Astrocyte (in vitro differentiated cells and primary cell): ENCODE results near the gene TNFSF10.

Source experiments
- CTCF ChIP-seq: IDR thresholded peaks from 2 replicates; pipeline ENCODE4 v1.5.1; 2011; ENCODE audit warnings: low read depth, mild to moderate bottlenecking, inconsistent platforms, low read length, moderate library complexity; ENCODE audit not compliant: insufficient read depth
- EZH2 ChIP-seq: IDR thresholded peaks from 2 replicates; pipeline ENCODE4 v1.6.1; 2012; ENCODE audit warnings: mild to moderate bottlenecking, low read length, inconsistent platforms; ENCODE audit not compliant: insufficient read depth

- TF ChIP-seq CTCF (no peak), EZH2 (no peak)
Measured at GRCh38 chr3:172544404-172544803, 21.2 kb upstream of the TNFSF10 start.
